GM12878 (cell line): ENCODE results near the gene RAPH1. TPM values are rescaled to one million over a fixed set of nuclear protein-coding genes. Genes with fewer than 3 reads are reported as not detected.

Source experiments
- ATAC-seq: fragments of 200-7000 bp; cut with Tn5 transposase; 3 replicates; pipeline ENCODE4 v1.9.1; 2020; ENCODE audit warnings: mild to moderate bottlenecking, moderate library complexity
- BruUV-seq: library from RNA; stranded (reverse); fragments of 400-500 nt; replicated peaks from 2 replicates; lab custom pipeline; 2021; lab: Mats Ljungman, UMichigan
- CTCF ChIA-PET: fragments of 300-600 bp; sonication (Branson Sonifier 250); formaldehyde crosslinking; extraction: SDS; loops from one replicate; lab custom pipeline; 2021; ENCODE audit warnings: inconsistent platforms; lab: Yijun Ruan, JAX
- POLR2A ChIA-PET: fragments of 350-600 bp; formaldehyde crosslinking; extraction: SDS; loops from one replicate; lab custom pipeline; 2021; ENCODE audit warnings: inconsistent platforms; lab: Charles Lee
- RAD21 ChIA-PET: fragments of 300-600 bp; sonication (Branson Sonifier 250); formaldehyde crosslinking; loops from one replicate; lab custom pipeline; 2023; ENCODE audit warnings: antibody characterized with exemption; ENCODE audit not compliant: unreplicated experiment; lab: Charles Lee
- SMC1A ChIA-PET: fragments of 300-600 bp; sonication (Branson Sonifier 250); formaldehyde crosslinking; loops from one replicate; lab custom pipeline; 2023; ENCODE audit not compliant: unreplicated experiment, uncharacterized antibody; lab: Charles Lee
- DNase-seq: peaks from one replicate; pipeline ENCODE4 v3.0.0-alpha.2; 2011; ENCODE audit warnings: low read depth, low spot score
- FAIRE-seq: peaks from 3 replicates; lab custom pipeline; 2011; peaks lifted over from hg19 to GRCh38; lab: Jason Lieb, UNC
- H2AFZ ChIP-seq: 2 replicates; pipeline ENCODE4 v1.6.0; 2011; ENCODE audit warnings: low read depth, low read length, control low read depth; ENCODE audit not compliant: control insufficient read depth
- H3K27ac ChIP-seq: 2 replicates; pipeline ENCODE4 v1.5.1; 2011; ENCODE audit warnings: control low read depth; ENCODE audit not compliant: control insufficient read depth, insufficient read depth
- H3K27me3 ChIP-seq, 2 experiments: replicated peaks in 1 of 2; 2 replicates each; pipeline versions ENCODE4 v1.6.0 to v1.6.1; 2011; ENCODE audit warnings: low read length in 1 of 2; ENCODE audit not compliant: control insufficient read depth in 2 of 2, insufficient read depth in 2 of 2
- H3K36me3 ChIP-seq, 2 experiments: 2 replicates each; pipeline ENCODE4 v1.5.1; 2011; ENCODE audit warnings: low read length in 1 of 2; ENCODE audit not compliant: control insufficient read depth in 2 of 2, insufficient read depth in 2 of 2
- H3K4me1 ChIP-seq: 2 replicates; pipeline ENCODE4 v1.6.1; 2011; ENCODE audit warnings: mild to moderate bottlenecking, low read length, moderate library complexity, mixed read lengths; ENCODE audit not compliant: control insufficient read depth, insufficient read depth
- H3K4me2 ChIP-seq: 2 replicates; pipeline ENCODE4 v1.6.0; 2011; ENCODE audit warnings: control low read depth; ENCODE audit not compliant: control insufficient read depth, insufficient read depth
- H3K4me3 ChIP-seq: fragments of 200-600 bp; sonication (generic); 2 replicates; pipeline ENCODE4 v1.5.1; 2016
- H3K79me2 ChIP-seq: 2 replicates; pipeline ENCODE4 v1.6.0; 2011; ENCODE audit warnings: low read length; ENCODE audit not compliant: control insufficient read depth, insufficient read depth
- H3K9ac ChIP-seq: 2 replicates; pipeline ENCODE4 v1.8.0; 2011; ENCODE audit warnings: low read length, control low read depth, mixed read lengths; ENCODE audit not compliant: control insufficient read depth, insufficient read depth
- H3K9me3 ChIP-seq: replicated peaks from 3 replicates; pipeline ENCODE4 v1.5.1; 2011; ENCODE audit warnings: mild to moderate bottlenecking, low read length; ENCODE audit not compliant: control insufficient read depth, insufficient read depth
- H4K20me1 ChIP-seq: 2 replicates; pipeline ENCODE4 v1.6.0; 2011; ENCODE audit not compliant: control insufficient read depth, insufficient read depth
- CEBPZ ChIP-seq: fragments of 150-350 bp; IDR thresholded peaks from 2 replicates; pipeline ENCODE4 v1.6.1; 2016; ENCODE audit warnings: low read depth, low read length
- EED ChIP-seq: sonication (generic); IDR thresholded peaks from 2 replicates; pipeline ENCODE4 v1.6.1; 2016; ENCODE audit warnings: antibody characterized with exemption, low read depth
- EGR1 ChIP-seq, 2 experiments: IDR thresholded peaks; 1 replicate in 1 of 2; 2 replicates in 1 of 2; pipeline ENCODE4 v1.6.1; 2011 to 2012; ENCODE audit warnings: low read depth in 2 of 2, low read length in 2 of 2, borderline replicate concordance in 1 of 2, mild to moderate bottlenecking in 1 of 2, moderate library complexity in 1 of 2
- NBN ChIP-seq: fragments of 450-650 bp; IDR thresholded peaks from 2 replicates; pipeline ENCODE4 v1.6.1; 2016
- NFIC ChIP-seq: IDR thresholded peaks from 2 replicates; pipeline ENCODE4 v1.6.1; 2012; ENCODE audit warnings: low read depth, mild to moderate bottlenecking, inconsistent platforms, low read length, moderate library complexity
- NFYB ChIP-seq: IDR thresholded peaks from 2 replicates; pipeline ENCODE4 v1.6.1; 2011; ENCODE audit warnings: low read depth, mild to moderate bottlenecking, low read length, improper control_type of control experiment, moderate library complexity; ENCODE audit not compliant: insufficient read depth
- RAD21 ChIP-seq: IDR thresholded peaks from 2 replicates; pipeline ENCODE4 v1.6.1; 2011; ENCODE audit warnings: mild to moderate bottlenecking, low read depth, low read length, moderate library complexity; ENCODE audit not compliant: insufficient read depth
- RELB ChIP-seq: fragments of 450-650 bp; IDR thresholded peaks from 2 replicates; pipeline ENCODE4 v1.6.1; 2017; ENCODE audit warnings: low read depth, mild to moderate bottlenecking, moderate library complexity
- SMC3 ChIP-seq: IDR thresholded peaks from 2 replicates; pipeline ENCODE4 v1.6.1; 2011; ENCODE audit warnings: low read length, improper control_type of control experiment, borderline replicate concordance
- SPI1 ChIP-seq: IDR thresholded peaks from 2 replicates; pipeline ENCODE4 v1.6.1; 2011; ENCODE audit warnings: low read depth, mild to moderate bottlenecking, low read length, moderate library complexity, borderline replicate concordance; ENCODE audit not compliant: insufficient read depth
- SREBF1 ChIP-seq: IDR thresholded peaks from 2 replicates; pipeline ENCODE4 v1.6.1; 2012; ENCODE audit warnings: mild to moderate bottlenecking, low read length
- ZNF687 ChIP-seq: fragments of 450-650 bp; IDR thresholded peaks from 2 replicates; pipeline ENCODE4 v1.6.1; 2017; ENCODE audit warnings: mild to moderate bottlenecking, moderate library complexity
- WGBS: methylation state at CpG from one replicate; pipeline ENCODE4 v1.1.6; 2016; ENCODE audit warnings: low lambda C conversion rate; ENCODE audit not compliant: insufficient replicate concordance, insufficient coverage; ENCODE audit errors: missing lambda C conversion rate; 5-methylcytosine and 5-hydroxymethylcytosine counted together
- in situ Hi-C: fragments of 300-500 bp; cut with MboI; formaldehyde crosslinking; loops from 9 replicates; pipeline ENCODE4 v1.14.3; 2018; ENCODE audit warnings: mixed read lengths
- intact Hi-C: fragments of 100-400 bp; cut with micrococcal nuclease; formaldehyde crosslinking; loops from one replicate; pipeline ENCODE4 v1.14.2; 2022; ENCODE audit not compliant: unreplicated experiment
- polyA plus RNA-seq, 11 experiments: library from polyadenylated mRNA; depleted of rRNA in 4 of 11; unstranded in 6 of 11; stranded (reverse) in 5 of 11; fragments of >200 nt; fragmentation: Nextera tagmentation in 4 of 11; fragmentation: Illumina TruSeq in 1 of 11; extraction: Ambion mirVana in 4 of 11; extraction: Trizol in 1 of 11; gene quantifications; 1 replicate in 1 of 11; 2 replicates in 10 of 11; pipeline versions ENCODE4 v1.2.1 to v1.2.3, GENCODE V29; 2011 to 2016; ENCODE audit warnings: inconsistent platforms in 2 of 11, missing spikeins in 2 of 11, low read depth in 1 of 11
- total RNA-seq, 4 experiments: library from RNA; depleted of rRNA in 3 of 4; stranded (reverse); fragments of >200 nt in 3 of 4; fragmentation: Illumina TruSeq in 1 of 4; extraction: Trizol in 1 of 4; gene quantifications; 2 replicates each; pipeline versions ENCODE4 v1.2.1 to v1.2.3, GENCODE V29; 2013 to 2021

The RAPH1 gene
- total and polyA plus RNA-seq, 10 of the 15 experiments (the other 5 are each of a cell fraction or from before 2014, with no cell fraction given), result 0.09 to 0.90 (median 0.21) TPM; not detected in 7

GRCh38 chr2:203527719-203528118 lies 7.4 kb downstream of the RAPH1 start:
- Histone ChIP-seq H3K4me2 (no peak overlapping the region), H2AFZ (no peak overlapping the region), H3K9me3 (no peaks in the 10 kb centered on the region), H3K4me3 (no peak overlapping the region), H3K27ac (no peak overlapping the region), H3K4me1 (no peaks in the 10 kb centered on the region), H3K79me2 (no peaks in the 10 kb centered on the region), H3K36me3 (no peaks in the 10 kb centered on the region), H4K20me1 (no peaks in the 10 kb centered on the region), H3K27me3 (no peaks in the 10 kb centered on the region; a peak in 1 of 4 replicates), H3K9ac (no peak overlapping the region)
- ATAC-seq (no peak), DNase-seq (no peak), FAIRE-seq (no peak)
- BruUV-seq, result no TSS peak
- intact Hi-C loops, result no loop called here
- in situ Hi-C loops, result no loop called here
- SMC1A ChIA-PET, result no interaction called here
- POLR2A ChIA-PET, result no interaction called here
- WGBS, result 67% methylated on average over 3 of the region's 3 CpGs
- RAD21 ChIA-PET, result no interaction called here
- CTCF ChIA-PET, result no interaction called here
- no peak for TF ChIP-seq CEBPZ
- TF ChIP-seq RAD21, result no peak
- no peak for TF ChIP-seq EGR1 (IDR thresholded peaks at IDR 0.05; ENCODE audit: borderline replicate concordance in 1 of 2, low read depth in 2 of 2, low read length in 2 of 2)
- TF ChIP-seq NFIC, result no peak
- TF ChIP-seq SREBF1, result no peak
- TF ChIP-seq SPI1, result no peak
- TF ChIP-seq NBN, result no peak
- TF ChIP-seq ZNF687, result no peak
- no peak for TF ChIP-seq NFYB
- no peak for TF ChIP-seq RELB
- no peak for TF ChIP-seq SMC3
- TF ChIP-seq EED, result no peak
